ENCODE data around the gene PSMB1.

- TF ChIP-seq, protein P1, sequence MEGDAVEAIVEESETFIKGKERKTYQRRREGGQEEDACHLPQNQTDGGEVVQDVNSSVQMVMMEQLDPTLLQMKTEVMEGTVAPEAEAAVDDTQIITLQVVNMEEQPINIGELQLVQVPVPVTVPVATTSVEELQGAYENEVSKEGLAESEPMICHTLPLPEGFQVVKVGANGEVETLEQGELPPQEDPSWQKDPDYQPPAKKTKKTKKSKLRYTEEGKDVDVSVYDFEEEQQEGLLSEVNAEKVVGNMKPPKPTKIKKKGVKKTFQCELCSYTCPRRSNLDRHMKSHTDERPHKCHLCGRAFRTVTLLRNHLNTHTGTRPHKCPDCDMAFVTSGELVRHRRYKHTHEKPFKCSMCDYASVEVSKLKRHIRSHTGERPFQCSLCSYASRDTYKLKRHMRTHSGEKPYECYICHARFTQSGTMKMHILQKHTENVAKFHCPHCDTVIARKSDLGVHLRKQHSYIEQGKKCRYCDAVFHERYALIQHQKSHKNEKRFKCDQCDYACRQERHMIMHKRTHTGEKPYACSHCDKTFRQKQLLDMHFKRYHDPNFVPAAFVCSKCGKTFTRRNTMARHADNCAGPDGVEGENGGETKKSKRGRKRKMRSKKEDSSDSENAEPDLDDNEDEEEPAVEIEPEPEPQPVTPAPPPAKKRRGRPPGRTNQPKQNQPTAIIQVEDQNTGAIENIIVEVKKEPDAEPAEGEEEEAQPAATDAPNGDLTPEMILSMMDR (IDR thresholded peaks at IDR 0.05), result no peak
- TF ChIP-seq, protein P2, sequence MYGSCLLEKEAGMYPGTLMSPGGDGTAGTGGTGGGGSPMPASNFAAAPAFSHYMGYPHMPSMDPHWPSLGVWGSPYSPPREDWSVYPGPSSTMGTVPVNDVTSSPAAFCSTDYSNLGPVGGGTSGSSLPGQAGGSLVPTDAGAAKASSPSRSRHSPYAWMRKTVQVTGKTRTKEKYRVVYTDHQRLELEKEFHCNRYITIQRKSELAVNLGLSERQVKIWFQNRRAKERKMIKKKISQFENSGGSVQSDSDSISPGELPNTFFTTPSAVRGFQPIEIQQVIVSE (CRISPR knock-in tag; IDR thresholded peaks at IDR 0.05; ENCODE audit: borderline replicate concordance), result no peak
- no peak for TF ChIP-seq FOXP1 (CRISPR knock-in tag; IDR thresholded peaks at IDR 0.05; ENCODE audit: borderline replicate concordance)
- TF ChIP-seq FOXK1 (CRISPR knock-in tag; IDR thresholded peaks at IDR 0.05), result no peak; the same call in 1 of the 2 replicates
- TF ChIP-seq AFF4 (CRISPR knock-in tag; IDR thresholded peaks at IDR 0.05; ENCODE audit: borderline replicate concordance), result no peak
- TF ChIP-seq ZNF416 (CRISPR knock-in tag; IDR thresholded peaks at IDR 0.05), result no peak
These were observed 55.2 kb downstream of the PSMB1 start for GRCh38 chr6:170497841-170498301.
